Inflammatory macrophage (primary cell): Measurements from ENCODE around the gene ABCA9.

ENCODE experiments used
- DNase-seq, 2 donors: peaks; one replicate each; pipeline ENCODE4 v3.0.0-alpha.2; 2020 to 2022

The ABCA9 gene

DNA sequence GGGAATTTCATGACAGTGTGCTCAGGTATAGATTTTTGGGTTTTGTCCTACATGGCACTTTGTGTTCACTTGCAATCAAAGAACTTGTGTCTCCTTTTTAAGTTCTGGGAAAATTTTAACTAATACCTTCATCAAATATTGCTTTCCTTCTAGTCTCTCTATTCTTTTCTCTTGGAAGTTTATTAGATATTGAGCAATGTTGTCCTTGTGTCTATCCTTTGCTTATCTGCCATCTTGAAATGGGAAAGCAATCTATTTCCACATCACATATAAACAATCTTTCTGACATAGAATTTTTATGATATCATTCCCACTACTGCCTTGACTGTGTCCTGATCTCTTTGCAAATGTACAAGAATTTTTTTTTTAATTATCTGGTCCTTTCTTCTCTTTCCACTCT lies 4.4 kb upstream of the ABCA9 start:
- DNase-seq: no peak

DNA sequence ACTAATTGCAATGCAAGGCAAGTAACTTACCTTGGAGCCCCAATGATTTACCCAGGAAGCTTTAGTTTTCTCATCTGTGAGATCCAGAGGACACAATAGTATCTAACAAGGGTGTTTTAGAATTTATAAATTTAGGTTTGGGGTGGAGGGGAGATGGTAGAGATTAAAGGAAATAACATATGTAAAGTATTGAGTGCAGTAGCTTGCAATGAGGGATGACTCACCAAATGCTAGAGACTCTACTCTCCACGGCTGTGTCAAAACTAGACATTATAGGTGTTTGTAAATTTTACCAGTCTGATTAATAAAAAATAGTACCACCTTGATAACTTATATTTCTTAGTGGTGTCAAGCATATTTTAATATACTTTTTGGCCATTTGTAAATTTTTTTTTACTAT lies 3.7 kb upstream of the ABCA9 start:
- no peak for DNase-seq

DNA sequence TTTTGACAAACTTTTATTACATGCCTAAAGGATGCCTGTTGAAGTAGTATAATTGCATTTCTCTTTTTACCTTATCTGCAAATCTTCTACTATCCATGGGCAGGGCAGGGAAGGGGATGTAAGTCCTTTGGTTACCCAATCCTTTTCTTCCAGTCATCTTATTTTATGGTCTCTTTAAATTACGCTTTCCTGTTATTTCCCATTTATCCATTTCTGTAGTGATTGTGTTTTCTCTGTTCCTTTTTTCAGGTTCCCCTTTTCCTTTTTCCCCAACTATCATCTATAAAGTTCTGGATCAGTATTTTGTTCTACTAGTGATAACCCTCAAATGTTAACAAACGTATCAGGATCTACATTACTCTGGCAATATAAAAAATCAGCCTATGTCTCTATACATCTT lies 3.3 kb upstream of the ABCA9 start:
- peak in 1 of 2 donors; percentile 51 for DNase-seq

DNA sequence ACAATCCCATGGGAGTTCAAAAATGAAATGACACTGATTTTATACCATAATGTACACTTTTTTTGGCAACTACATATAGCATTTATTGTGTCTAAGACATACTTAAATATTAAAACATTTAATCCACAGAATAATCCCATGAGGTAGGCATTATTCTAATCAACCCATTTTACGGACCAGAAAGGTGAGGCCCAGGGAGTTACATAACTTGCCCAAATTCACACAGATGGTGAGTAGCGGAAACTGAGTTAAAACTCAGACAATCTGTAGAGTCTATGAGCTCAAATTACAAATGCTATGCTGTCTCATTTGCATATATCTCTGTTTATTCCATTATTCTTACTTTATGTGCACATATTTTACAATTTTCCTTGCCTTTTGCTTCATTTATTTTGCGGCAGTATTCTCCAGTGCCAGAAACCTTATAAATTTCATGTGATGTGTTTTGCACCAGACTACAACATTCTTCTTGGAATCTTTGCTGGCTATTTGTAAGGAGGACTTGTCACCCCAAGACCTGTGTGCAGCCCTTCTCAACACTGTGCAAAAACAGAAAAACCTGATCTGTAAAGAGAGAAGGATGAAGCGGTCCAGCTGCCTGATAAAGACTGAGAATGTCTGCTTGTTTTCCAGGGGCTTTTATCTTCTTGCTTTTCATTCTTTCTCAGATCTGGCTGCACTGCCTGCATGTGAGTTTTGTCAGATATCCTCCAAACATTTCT lies 2.3 kb upstream of the ABCA9 start:
- DNase-seq: no peak

DNA sequence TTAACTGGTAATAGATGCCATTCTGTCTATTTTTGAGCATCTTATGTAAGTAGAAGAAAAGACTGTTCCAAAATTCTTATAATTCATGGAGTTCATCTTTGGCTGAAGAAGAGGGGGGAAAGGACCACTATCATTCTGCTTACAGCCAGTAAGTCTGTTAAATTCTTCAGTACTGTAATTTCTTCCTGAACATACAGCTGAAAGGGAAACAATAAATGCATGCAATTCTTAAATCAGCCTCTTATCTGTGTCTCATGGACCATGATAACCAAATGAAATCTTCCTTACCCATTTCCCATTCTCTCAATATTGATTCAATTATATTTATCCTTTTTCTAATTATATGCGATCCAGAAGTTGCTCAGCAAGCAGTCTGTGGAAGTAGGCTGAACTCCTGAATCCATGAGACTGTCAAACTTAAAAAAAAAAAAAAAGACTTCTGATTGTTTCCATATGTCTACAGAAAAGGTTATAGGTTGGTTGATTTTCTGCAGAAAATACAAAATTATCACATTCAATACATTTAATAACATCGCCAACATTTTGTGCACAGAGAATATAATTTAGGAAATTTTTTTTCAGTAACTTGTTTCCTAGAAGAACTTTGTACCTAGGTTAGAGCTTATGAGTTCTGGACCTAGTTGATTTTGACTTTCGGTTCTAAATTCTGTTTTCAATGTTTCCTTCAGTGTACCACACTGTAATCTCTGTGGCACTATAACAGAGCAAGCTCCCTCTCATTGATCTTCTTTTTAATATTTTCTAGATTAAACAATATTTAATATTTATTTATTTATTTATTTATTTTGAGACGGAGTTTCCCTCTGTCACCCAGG lies 1.2 kb upstream of the ABCA9 start:
- no peak for DNase-seq

DNA sequence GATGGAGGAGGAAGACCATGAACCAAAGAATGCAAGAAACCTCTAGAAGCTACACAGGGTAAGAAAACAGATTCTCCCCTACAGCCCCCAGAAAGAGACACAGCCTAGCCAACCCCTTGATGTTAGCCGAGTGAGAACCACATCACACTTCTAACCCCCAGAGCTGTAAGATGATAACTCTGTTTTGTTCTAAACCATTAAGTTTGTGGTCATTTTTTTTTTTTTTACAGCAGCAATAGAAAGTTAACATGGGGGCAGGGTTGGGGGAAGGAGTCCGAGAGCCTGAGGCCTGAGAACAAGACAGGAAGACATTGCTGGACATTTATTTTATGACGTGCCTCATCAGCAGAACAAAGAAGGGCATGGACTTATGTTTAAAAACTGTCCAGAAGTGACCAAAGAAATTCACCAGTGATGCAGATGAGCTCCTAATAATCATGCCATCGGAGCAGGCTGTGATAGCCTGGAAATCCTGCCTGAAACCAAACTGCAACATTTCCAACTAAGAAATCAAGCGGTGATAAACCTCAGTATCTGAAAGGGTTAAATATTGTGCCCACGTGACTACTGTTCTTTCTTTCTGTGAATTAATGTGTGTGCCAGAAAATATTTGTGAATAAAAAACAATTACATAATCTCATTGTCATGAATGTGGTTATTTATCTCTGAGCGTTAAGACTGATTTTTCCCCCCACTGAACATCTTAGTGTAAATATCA lies 1.1 kb downstream of the ABCA9 start:
- no peak for DNase-seq

DNA sequence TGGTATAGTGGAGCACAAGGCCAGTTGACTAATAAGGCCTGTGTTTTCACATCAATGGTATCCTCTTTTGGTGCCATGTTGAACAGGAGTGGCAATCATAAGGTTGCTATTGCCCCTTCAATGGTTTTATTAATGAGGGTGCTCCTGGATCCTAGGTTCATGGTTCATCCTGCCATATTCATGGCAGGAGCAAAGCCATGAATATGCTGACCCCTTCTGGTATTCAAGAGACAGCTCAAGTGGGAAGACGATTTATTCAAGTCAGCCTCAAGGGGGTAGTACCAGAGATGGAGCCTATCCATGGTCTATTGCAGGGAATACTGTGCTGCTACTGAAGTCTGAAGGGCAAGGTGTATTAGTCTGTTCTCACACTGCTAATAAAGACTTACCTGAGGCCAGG lies 2.6 kb downstream of the ABCA9 start:
- peak; percentile 30 to 32 for DNase-seq

DNA sequence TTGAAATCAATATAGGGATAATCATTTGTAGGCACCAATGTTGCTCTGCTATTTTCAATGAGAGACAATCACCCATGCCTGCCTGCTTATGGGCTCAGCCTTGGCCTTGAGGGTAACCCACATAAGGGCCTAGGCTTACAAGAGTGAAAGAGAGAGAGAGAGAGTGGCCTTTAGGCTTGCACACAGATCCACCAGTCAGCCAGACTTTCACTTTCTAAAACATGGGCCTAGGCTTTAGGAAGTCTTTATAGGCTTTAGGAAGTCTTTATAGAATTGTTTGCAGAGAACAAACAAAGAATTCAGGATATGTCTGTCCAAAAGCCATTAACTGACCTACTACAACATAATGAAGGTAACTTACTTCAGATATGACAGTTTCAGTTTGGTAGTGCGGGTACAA lies 3.4 kb downstream of the ABCA9 start:
- DNase-seq: no peak

DNA sequence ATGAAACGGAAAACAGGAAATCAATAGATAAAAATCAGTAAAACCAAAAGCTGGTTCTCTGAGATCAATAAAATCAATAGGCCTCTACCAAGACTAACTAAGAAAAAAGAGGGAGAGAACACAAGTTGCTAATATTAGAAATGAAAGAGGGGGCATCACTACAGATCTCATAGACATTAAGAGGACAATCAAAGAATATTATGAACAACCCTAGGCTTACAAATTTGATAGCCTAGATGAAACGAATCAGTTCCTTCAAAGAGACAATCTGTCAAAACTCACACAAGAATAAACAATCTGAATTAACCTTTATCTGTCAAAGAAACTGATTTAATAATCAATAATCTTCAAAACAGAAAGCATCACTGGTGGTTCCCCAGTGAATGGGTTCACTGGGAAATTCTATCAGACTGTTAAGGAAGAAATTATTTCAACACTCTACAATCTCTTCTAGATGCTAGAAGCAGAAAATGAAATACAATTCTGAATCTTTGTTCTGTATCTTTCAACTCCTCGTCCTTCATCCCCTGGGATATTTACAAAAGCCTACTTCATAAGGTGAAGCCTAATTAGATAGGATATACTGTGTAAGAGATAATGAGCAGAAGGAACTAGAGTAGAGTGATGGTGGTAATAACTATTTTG lies 4.4 kb downstream of the ABCA9 start:
- DNase-seq: no peak

DNA sequence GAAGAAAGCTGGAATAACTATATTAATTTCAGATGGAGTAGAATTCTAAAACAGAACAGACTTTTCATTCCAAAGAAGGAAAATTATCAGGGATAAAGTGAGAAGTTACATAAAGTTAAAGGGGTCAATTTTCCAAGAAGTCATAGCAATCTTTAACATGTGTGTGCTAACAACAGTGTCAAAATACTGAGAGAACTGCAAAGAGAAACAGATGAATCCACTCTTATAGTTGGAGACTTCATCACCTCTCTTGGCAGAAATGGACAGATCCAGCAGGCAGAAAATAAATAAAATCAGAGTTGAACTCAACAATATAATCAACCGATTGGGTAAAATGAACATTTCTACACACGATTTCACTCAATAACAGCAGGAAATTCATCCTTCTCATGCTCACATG lies 5.4 kb downstream of the ABCA9 start:
- DNase-seq: no peak

DNA sequence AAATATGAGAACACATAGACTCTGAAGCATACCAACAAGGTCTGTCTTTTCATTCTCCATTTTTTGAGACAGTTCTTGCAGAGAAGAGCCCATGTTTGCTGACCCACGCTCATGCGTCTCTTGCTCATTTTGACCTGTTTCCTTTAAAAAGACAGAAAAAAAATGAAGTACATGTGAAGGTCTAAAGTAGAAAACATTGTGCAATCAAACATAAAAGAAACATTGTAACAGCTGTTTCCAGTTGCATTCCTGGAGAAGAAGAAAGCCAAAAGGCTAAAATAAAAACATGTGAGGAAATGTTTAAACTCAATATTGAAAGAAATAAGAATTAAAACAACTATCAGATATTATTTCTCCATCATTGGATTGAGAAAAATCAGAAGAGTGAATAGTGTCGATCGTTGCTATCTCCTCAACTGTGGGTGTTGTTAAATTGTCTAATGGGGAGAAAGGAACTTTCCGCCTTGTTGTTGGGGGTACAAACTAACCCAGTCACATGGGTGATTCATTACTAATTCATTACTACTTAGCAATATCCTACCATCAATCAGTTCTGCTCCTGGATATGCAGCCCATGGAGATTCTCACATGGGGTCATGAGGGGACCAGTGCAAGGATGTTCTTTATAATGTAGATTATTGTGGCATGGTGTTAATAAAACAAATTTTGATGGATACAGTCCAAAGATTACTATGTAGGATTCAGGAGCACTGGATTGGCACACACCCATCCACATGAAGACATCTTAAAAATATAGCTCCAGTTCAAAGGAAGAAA lies 9.5 kb downstream of the ABCA9 start:
- DNase-seq: peak; percentile 21 to 43

DNA sequence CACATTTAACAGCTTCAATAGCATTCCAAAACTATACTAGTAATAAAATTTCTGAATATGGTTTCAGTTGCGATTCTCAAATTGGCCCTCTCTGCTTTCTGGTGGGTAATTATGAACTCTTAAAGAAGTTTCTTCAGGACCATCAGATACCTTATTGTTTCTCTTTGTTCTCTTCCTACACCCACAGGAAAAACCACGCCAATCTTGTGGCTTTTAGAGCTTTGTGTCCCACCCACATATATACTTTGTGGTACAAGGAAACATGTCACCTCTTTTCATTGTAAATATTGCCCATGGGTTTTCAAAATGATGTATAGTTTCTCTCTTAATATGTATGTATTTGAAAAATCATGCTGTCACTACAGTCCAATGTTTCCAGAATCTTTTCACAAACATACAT lies 12.1 kb downstream of the ABCA9 start:
- DNase-seq: no peak

DNA sequence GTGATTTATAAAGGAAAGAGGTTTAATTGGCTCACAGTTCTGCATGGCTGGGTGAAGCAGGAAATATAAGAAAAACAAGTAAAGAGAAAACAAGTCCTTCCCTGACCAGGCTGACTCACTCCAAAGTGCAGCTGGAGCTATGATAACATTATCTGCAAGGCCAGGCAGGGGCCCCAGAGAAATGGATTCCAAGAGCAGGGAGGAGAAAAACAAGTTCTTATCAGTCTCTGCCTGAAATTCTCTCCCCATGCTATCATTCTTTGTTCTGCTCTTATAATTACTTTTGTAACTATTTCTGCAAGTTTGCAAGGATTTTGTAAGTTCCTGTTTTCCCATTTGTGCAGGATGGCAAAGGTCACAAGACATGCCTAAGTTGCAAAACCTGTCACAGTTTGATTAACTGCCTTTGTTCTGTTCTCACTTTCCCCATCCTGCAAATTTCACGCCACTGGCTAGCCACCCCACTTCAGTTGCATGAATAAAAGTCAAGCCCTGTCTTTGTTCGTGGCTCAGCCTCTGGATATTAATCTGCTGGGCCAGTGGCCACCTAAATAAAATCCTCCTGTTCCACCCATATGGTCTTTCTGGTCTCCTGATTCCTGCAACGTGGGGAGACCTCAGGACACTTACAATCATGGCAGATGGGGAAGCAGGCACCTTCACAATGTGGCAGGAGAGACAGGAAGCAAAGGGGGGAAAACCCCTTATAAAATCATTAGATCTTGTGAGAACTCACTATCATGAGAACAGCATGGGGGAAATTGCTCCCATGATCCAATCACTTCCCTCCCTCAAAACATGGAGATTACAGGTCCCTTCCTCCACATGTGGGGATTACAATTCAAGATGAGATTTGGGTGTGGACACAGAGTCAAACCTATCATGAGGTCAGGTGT lies 13.1 kb downstream of the ABCA9 start:
- DNase-seq: peak; percentile 89 to 95

DNA sequence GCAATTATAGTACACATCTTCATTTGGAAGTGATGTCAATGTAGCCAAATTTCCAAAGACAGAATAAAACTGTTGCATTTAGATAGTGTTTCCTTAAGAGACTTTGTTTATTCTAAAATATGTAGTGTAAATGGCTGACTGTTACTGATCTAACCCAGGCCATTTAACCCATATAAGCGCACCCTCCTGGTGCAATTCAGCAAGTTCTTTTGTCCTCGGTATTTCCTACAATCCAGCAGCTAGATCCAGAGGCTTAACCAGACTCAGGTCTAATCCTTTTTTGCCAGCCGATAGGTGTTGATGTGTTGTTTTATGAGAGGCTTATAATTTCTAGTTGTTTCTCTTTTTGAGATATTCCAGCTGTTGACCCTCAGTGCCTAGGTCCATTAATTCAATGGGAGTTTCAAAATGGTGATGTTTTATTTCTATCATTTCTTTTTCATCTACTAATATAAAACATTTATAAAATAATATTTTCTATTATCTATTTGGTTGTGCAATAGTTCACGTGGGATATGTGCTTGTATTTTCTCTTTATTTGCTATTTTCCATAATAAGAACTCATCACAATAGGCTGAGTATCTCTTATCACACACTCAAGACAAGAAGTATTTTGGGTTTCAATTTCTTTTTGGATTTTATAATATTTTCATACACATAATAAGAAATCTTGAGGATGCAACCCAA lies 14.5 kb downstream of the ABCA9 start:
- no peak for DNase-seq

DNA sequence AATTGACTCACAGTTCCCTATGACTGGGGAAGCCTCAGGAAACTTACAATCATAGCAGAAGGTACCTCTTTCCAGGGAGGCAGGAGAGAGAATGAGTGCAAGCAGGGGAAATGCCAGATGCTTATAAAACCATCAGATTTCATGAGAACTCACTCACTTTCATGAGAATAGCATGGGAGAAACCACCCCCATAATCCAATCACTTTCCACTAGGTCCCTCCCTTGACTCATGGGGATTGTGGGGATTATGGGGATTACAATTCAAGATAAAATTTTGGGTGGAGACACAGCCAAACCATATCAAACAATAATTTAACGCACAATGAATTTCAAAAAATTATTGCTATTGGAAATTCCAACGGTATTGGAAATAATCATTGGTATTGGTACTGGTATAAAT lies 15.1 kb downstream of the ABCA9 start:
- DNase-seq: no peak

DNA sequence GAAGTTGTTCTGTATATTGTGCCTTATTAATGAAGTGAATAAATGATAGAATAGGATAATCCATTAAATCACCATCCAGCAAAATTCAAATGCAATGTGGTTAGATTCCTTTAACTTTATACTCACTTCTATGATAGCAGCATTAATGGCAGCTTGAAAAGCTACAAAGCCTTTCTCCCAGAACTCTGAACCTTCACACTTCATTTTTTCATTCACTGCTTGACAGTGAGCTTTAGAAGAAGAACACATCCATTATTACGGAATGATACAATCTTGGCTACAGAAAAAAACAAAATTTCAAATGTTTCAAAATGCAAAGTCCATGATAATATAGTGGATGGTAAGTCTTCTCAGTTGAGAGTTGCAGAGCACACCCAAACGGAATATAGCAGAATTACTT lies 16.4 kb downstream of the ABCA9 start:
- no peak for DNase-seq

DNA sequence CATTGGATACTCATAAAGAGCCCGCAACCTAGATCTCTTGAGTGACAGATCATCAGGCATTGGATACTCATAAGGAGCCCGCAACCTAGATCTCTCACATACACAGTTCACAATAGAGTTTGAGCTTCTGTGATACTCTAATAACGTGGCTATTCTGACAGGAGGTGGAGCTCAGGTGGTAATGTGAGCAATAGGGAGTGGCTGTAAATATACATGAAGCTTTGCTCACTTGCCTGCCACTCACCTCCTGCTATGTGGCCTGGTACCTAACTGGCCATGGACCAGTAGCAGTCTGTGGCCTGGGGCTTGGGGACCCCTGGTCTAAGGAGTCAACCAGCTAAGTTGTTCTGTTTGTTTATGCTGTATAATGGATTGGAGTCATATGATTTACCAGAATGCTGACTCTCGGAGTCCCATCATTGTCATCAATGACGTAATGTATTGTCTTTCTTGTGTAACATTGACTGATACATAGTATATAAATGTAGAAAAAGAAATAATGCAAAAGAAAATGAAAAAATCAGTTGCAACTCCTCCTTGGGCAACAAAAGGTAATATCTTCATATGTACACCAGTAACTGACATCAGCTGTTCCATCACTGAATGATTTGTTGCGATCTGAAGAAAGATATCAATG lies 17.5 kb downstream of the ABCA9 start:
- peak in 1 of 2 donors; percentile 36 for DNase-seq

DNA sequence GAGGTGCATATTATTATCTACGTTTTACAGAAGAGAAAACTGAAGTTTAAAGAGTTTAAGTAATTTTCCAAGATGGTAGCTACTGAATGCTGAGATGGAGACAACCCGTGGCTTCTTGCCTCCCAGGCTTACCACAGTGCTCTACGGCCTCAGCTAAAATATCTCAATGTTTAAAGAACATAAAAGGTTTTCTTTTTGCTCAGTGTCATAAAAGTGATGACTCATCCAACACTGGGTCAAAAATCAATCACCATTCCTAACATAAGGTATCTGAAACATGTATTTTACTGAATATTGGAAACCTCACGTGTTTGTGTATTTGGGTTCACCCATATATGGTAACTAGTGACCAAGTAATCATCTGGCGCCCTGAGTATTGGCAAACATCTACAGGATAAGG lies 18.4 kb downstream of the ABCA9 start:
- no peak for DNase-seq

DNA sequence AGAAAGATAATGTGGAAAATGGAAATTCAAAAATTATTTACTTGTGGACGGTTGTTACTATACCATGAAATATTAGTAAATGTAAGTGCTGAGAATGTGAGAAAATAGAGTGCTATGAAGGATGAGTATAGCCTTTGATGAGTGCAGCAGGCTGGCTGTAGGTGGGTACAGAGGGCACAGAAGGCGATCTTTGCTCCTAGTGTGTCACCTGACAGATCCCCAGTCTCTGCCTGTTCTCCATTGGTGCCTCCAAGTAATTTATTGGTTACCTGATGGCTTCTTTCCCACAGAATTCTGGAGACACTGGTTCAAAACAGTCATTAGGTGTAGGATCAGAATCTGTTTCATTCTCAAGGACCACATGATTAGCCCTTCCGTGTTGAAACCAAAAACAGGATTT lies 28.9 kb downstream of the ABCA9 start:
- no peak for DNase-seq

DNA sequence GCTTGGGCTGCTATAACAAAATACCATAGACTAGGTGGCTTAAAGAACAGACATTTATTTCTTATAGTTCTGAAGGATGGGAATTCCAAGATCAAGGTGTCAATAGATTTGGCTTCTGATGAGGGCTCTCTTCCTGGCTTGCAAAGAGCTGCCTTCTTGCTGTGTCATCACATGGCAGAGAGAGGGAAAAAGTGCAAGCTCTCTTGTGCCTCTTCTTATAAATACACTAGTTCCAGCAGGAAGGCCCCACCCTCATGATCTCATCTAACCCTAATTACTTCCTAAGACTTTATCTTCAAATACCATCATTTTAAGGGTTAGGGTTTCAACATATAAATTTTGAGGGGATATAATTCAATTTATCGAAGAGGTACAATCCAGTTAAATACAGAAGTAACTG lies 30.6 kb downstream of the ABCA9 start:
- no peak for DNase-seq
